ENCODE results near the gene MMP19. TPM values are rescaled to one million over a fixed set of nuclear protein-coding genes. Genes with fewer than 3 reads are reported as not detected.

The MMP19 gene
- total and polyA plus RNA-seq, 2 of the 4 experiments (the other 2 are of a cell fraction) = 9.9 to 34.7 TPM

DNA sequence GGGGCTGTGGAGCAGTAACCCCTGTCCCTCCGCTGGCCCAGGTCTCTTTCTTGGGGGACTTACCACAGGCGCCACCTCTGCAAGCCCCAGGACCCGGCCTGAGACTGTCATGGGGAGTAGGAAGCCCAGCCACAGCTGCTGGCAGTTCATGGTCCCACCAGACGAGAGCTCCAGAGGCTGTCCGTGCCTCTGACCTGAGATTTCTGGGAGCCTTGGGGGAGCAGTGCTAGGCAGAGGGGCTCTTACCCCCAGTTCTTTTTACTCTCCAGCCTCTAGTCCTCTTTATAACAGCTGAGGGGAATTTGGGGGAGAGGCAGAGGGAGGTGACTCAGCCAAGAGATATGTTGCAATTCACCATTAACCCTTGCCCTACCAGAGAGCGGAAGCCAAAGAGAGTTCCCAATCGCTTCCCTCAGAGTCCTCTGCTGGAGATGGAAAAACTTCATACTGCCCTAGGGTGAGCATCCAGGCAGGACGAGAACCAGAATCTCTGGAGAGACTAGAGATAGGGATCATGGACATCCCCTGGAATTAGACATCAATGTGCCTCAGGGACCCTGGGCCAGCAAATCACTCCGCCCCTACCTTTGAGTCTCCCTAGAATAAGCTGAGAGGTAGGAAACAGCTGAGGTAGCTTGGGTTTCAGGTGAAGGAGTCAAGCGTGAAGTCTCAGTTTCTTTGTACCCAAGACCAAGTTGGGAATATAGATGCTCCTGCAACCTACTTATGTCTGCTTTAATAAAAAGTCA is at the start of gene MMP19 (continued):
- TF ChIP-seq MAZ (IDR thresholded peaks at IDR 0.05; ENCODE audit: borderline replicate concordance, low read depth, low read length) (peak; percentile 40; the same call in 1 of the 2 replicates), SMC3 (IDR thresholded peaks at IDR 0.05; ENCODE audit: low read depth, low read length) (0 out of 2 replicates have a peak, but pooled peaks have one; percentile 7), POLR2A (IDR thresholded peaks at IDR 0.05; ENCODE audit: low read depth, low read length) (peak; percentile 82), RAD21 (IDR thresholded peaks at IDR 0.05; ENCODE audit: low read length) (no peak)

- no peak overlapping the region for H3K23ac ChIP-seq (ENCODE audit: low read depth, low read length)
- BruUV-seq (replicated peaks) = no TSS peak
- POLR2A ChIA-PET (ENCODE audit: unreplicated experiment) = no interaction called here
- no peaks in the 10 kb centered on the region for H3K36me3 ChIP-seq (ENCODE audit: control insufficient read depth, insufficient read depth, low read length)
- no peaks in the 10 kb centered on the region for H3K9me1 ChIP-seq (ENCODE audit: insufficient read depth, low read length)
- H3K4me2 ChIP-seq (ENCODE audit: low read depth, low read length) = no peak overlapping the region
- no peak overlapping the region for H2AK9ac ChIP-seq (replicated peaks; ENCODE audit: low read depth, low read length, poor library complexity)
- no peak overlapping the region for H3K4me3 ChIP-seq (ENCODE audit: insufficient read depth, low read depth, low read length)
- H2BK120ac ChIP-seq (ENCODE audit: low read depth, low read length) = no peak overlapping the region
- no peak overlapping the region for H3K14ac ChIP-seq (replicated peaks; ENCODE audit: low read depth, low read length)
- no peaks in the 10 kb centered on the region for H3K27me3 ChIP-seq (ENCODE audit: control insufficient read depth, insufficient read depth, low read length)
- H2AK5ac ChIP-seq (ENCODE audit: low read depth, low read length) = no peak overlapping the region
- H2BK20ac ChIP-seq (ENCODE audit: low read depth, low read length) = no peak overlapping the region
- no peak overlapping the region for H3K56ac ChIP-seq (ENCODE audit: extremely low read depth, insufficient read depth, low read length)
- no peak overlapping the region for H2BK5ac ChIP-seq (ENCODE audit: low read depth, low read length, poor library complexity, severe bottlenecking)
- H3K79me1 ChIP-seq (ENCODE audit: low read depth in 1 of 2, low read length in 2 of 2) = no peaks in the 10 kb centered on the region
- no peaks in the 10 kb centered on the region for H4K20me1 ChIP-seq (ENCODE audit: insufficient read depth, low read length)
- DNase-seq = no peak
- in situ Hi-C loops (cut with MboI; ENCODE audit: low sequenced_read_pairs) = no loop called here
- CTCF ChIA-PET = no interaction called here
- no peak for ATAC-seq (ENCODE audit: low read depth)
- H3K9ac ChIP-seq (ENCODE audit: low read depth, low read length) = no peak overlapping the region
- no peak overlapping the region for H2AFZ ChIP-seq (replicated peaks; ENCODE audit: low read length, poor library complexity)
- H4K5ac ChIP-seq (ENCODE audit: low read depth, low read length) = no peak overlapping the region
- intact Hi-C loops (cut with micrococcal nuclease) = no loop called here
- H2BK15ac ChIP-seq (ENCODE audit: low read depth, low read length) = no peak overlapping the region
- H4K91ac ChIP-seq (ENCODE audit: insufficient read depth, low read depth, low read length) = no peak overlapping the region
- H3K27ac ChIP-seq (ENCODE audit: insufficient read depth, low read length) = no peak overlapping the region
- no peaks in the 10 kb centered on the region for H3K4me1 ChIP-seq (ENCODE audit: control insufficient read depth, insufficient read depth, low read length)
- dilution Hi-C loops (cut with HindIII; ENCODE audit: low sequenced_read_pairs, unreplicated experiment) = no loop called here
- no peaks in the 10 kb centered on the region for H3K9me3 ChIP-seq (ENCODE audit: control insufficient read depth, insufficient read depth, low read length)
- no peak overlapping the region for H4K8ac ChIP-seq (ENCODE audit: low read depth in 2 of 2, low read length in 2 of 2)
- no peak overlapping the region for H3K18ac ChIP-seq (ENCODE audit: low read depth, low read length)
- WGBS, 2 experiments (ENCODE audit: extremely low coverage in 2 of 2, insufficient read length in 1 of 2) = 55% methylated on average over 2 of the region's 4 CpGs; no CpG with 5 or more reads in 1 of the 2 experiments
- no peak overlapping the region for H3K4ac ChIP-seq (ENCODE audit: low read depth, low read length)
- no peak for TF ChIP-seq MXI1 (IDR thresholded peaks at IDR 0.05; ENCODE audit: borderline replicate concordance, low read depth, low read length)
- TF ChIP-seq, protein P1, sequence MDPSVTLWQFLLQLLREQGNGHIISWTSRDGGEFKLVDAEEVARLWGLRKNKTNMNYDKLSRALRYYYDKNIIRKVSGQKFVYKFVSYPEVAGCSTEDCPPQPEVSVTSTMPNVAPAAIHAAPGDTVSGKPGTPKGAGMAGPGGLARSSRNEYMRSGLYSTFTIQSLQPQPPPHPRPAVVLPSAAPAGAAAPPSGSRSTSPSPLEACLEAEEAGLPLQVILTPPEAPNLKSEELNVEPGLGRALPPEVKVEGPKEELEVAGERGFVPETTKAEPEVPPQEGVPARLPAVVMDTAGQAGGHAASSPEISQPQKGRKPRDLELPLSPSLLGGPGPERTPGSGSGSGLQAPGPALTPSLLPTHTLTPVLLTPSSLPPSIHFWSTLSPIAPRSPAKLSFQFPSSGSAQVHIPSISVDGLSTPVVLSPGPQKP (IDR thresholded peaks at IDR 0.05; ENCODE audit: borderline replicate concordance, low read depth, low read length) = no peak
- TF ChIP-seq NFE2L2 (IDR thresholded peaks at IDR 0.05; ENCODE audit: low read depth, low read length) = no peak
- TF ChIP-seq BHLHE40 (IDR thresholded peaks at IDR 0.05; ENCODE audit: low read depth, low read length) = no peak
- TF ChIP-seq MAFK (IDR thresholded peaks at IDR 0.05; ENCODE audit: low read depth, low read length) = no peak
- TF ChIP-seq RFX5 (IDR thresholded peaks at IDR 0.05; ENCODE audit: low read depth, low read length) = no peak
- no peak for TF ChIP-seq FOS (IDR thresholded peaks at IDR 0.05; ENCODE audit: low read depth, low read length)
- TF ChIP-seq SMC3 (IDR thresholded peaks at IDR 0.05; ENCODE audit: low read depth, low read length) = no peak
- TF ChIP-seq RCOR1 (IDR thresholded peaks at IDR 0.05; ENCODE audit: insufficient replicate concordance, low read length) = no peak
- no peak for TF ChIP-seq CHD1 (IDR thresholded peaks at IDR 0.05; ENCODE audit: low read depth, low read length)
- TF ChIP-seq CTCF (conservative IDR thresholded peaks at IDR 0.05; ENCODE audit: low read depth, low read length) = no peak
- no peak for TF ChIP-seq RAD21 (IDR thresholded peaks at IDR 0.05; ENCODE audit: low read length)
- no peak for TF ChIP-seq CEBPB (IDR thresholded peaks at IDR 0.05; ENCODE audit: low read depth, low read length)
These were observed 48.6 kb upstream of the MMP19 start for GRCh38 chr12:55891310-55891709.
